ENCODE results near the gene TRIM52.

TRIM52 gene

DNA sequence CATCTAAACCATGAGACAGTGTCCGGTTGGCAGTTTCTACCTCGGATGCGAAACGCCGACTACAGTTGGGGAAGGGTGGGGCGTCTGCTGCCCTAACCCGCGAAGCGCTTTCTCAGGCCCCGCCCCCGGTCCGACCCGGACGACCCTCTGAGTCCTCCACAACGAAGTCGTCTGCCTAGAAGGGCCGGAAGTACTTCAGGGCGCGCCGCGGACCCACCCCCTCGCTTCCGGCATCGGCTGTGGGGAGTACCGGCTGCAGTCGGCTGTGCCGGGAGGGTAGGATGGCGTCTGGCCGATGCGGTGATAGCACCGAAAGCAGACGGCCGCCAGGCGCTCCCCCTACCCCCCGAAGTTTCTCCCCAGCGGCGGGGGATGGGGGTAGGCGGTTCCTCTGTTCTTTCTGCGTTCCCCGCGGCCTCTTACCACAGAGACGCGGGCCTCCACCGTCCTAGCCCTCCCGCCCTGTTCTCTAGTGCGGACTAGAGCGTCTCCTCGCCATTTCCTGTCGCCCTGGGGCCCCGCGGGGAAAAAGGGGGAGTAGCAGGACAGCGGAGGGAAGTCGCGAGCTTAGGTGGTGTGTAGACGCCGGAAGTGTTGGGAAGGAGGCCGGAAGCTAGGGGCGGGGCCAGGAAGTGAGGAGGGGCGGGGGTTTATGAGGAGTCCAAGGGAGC, 37.8 kb downstream of the TRIM52 start, which contains the start of gene TRIM41 (continued):
- TF ChIP-seq MYNN (tag by site-specific recombination; IDR thresholded peaks at IDR 0.05; ENCODE audit: borderline replicate concordance) = 0 out of 2 replicates have a peak, but pooled peaks have one; percentile 46
- TF ChIP-seq ZNF654 (tag by site-specific recombination; IDR thresholded peaks at IDR 0.05; ENCODE audit: low read depth) = no peak
- no peak for TF ChIP-seq ZNF214 (tag by site-specific recombination; IDR thresholded peaks at IDR 0.05; ENCODE audit: borderline replicate concordance)
- peak; percentile 83; the same call in 1 of the 2 replicates for TF ChIP-seq ZNF76 (tag by site-specific recombination; IDR thresholded peaks at IDR 0.05; ENCODE audit: borderline replicate concordance, low read depth)
- TF ChIP-seq, protein P1, sequence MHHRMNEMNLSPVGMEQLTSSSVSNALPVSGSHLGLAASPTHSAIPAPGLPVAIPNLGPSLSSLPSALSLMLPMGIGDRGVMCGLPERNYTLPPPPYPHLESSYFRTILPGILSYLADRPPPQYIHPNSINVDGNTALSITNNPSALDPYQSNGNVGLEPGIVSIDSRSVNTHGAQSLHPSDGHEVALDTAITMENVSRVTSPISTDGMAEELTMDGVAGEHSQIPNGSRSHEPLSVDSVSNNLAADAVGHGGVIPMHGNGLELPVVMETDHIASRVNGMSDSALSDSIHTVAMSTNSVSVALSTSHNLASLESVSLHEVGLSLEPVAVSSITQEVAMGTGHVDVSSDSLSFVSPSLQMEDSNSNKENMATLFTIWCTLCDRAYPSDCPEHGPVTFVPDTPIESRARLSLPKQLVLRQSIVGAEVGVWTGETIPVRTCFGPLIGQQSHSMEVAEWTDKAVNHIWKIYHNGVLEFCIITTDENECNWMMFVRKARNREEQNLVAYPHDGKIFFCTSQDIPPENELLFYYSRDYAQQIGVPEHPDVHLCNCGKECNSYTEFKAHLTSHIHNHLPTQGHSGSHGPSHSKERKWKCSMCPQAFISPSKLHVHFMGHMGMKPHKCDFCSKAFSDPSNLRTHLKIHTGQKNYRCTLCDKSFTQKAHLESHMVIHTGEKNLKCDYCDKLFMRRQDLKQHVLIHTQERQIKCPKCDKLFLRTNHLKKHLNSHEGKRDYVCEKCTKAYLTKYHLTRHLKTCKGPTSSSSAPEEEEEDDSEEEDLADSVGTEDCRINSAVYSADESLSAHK (tag by site-specific recombination; IDR thresholded peaks at IDR 0.05) = peak; percentile 98
- peak; percentile 76; the same call in 1 of the 2 replicates for TF ChIP-seq ZSCAN5A (tag by site-specific recombination; IDR thresholded peaks at IDR 0.05)
- no peak for TF ChIP-seq ZNF658 (tag by site-specific recombination; IDR thresholded peaks at IDR 0.05)
- no peak for TF ChIP-seq GLI2 (tag by site-specific recombination; IDR thresholded peaks at IDR 0.05; ENCODE audit: borderline replicate concordance, low read depth)
- no peak for TF ChIP-seq SCRT2 (tag by site-specific recombination; IDR thresholded peaks at IDR 0.05)
- no peak for TF ChIP-seq ZNF776 (tag by site-specific recombination; IDR thresholded peaks at IDR 0.05; ENCODE audit: borderline replicate concordance)
- TF ChIP-seq, protein P2, sequence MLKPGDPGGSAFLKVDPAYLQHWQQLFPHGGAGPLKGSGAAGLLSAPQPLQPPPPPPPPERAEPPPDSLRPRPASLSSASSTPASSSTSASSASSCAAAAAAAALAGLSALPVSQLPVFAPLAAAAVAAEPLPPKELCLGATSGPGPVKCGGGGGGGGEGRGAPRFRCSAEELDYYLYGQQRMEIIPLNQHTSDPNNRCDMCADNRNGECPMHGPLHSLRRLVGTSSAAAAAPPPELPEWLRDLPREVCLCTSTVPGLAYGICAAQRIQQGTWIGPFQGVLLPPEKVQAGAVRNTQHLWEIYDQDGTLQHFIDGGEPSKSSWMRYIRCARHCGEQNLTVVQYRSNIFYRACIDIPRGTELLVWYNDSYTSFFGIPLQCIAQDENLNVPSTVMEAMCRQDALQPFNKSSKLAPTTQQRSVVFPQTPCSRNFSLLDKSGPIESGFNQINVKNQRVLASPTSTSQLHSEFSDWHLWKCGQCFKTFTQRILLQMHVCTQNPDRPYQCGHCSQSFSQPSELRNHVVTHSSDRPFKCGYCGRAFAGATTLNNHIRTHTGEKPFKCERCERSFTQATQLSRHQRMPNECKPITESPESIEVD (tag by site-specific recombination; IDR thresholded peaks at IDR 0.05) = no peak
- peak; percentile 67 for TF ChIP-seq ZNF398 (tag by site-specific recombination; IDR thresholded peaks at IDR 0.05)
- TF ChIP-seq ZNF132 (tag by site-specific recombination; IDR thresholded peaks at IDR 0.05; ENCODE audit: borderline replicate concordance) = no peak
- TF ChIP-seq ZEB2 (tag by site-specific recombination; IDR thresholded peaks at IDR 0.05) = peak; percentile 95
- TF ChIP-seq ZNF548 (tag by site-specific recombination; IDR thresholded peaks at IDR 0.05) = no peak
- no peak for TF ChIP-seq ZNF433 (tag by site-specific recombination; IDR thresholded peaks at IDR 0.05; ENCODE audit: low read depth)
- TF ChIP-seq ZBTB26 (tag by site-specific recombination; optimal IDR thresholded peaks at IDR 0.05) = peak; percentile 63
- TF ChIP-seq ZNF600 (tag by site-specific recombination; IDR thresholded peaks at IDR 0.05) = no peak
- TF ChIP-seq ZNF223 (tag by site-specific recombination; IDR thresholded peaks at IDR 0.05) = no peak
- peak; percentile 74 for TF ChIP-seq ZSCAN23 (tag by site-specific recombination; IDR thresholded peaks at IDR 0.05)
- no peak for TF ChIP-seq ZBTB49 (tag by site-specific recombination; IDR thresholded peaks at IDR 0.05; ENCODE audit: low read depth)
